ENCODE data around the gene AAGAB.

The AAGAB gene

DNA sequence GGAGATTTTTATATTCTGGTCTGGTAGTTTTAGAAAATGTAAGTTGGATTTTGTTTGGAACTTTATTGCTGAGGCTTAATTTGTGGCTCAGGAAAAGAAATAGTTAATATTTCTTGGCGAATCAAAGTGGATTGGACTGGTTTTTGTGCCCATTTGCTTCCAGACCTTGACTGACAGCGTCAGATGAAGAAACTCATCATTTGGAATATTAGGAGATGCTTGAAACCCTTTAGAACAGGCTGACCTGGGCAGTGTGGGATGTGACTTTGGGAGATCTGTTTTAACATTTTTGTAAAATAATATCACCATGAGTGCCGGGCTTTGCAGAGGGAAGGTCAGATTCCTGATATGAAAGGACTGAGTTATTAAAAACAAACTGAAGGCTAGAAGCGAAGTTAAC is 83.0 kb downstream of the AAGAB start:
- no peak overlapping the region for H3K4me3 ChIP-seq (replicated peaks; ENCODE audit: insufficient read depth, low read length)
- no peak overlapping the region for H3K27ac ChIP-seq (replicated peaks)
- no peak for TF ChIP-seq REST (IDR thresholded peaks at IDR 0.05; ENCODE audit: insufficient replicate concordance, low read depth)
- TF ChIP-seq, protein P1, sequence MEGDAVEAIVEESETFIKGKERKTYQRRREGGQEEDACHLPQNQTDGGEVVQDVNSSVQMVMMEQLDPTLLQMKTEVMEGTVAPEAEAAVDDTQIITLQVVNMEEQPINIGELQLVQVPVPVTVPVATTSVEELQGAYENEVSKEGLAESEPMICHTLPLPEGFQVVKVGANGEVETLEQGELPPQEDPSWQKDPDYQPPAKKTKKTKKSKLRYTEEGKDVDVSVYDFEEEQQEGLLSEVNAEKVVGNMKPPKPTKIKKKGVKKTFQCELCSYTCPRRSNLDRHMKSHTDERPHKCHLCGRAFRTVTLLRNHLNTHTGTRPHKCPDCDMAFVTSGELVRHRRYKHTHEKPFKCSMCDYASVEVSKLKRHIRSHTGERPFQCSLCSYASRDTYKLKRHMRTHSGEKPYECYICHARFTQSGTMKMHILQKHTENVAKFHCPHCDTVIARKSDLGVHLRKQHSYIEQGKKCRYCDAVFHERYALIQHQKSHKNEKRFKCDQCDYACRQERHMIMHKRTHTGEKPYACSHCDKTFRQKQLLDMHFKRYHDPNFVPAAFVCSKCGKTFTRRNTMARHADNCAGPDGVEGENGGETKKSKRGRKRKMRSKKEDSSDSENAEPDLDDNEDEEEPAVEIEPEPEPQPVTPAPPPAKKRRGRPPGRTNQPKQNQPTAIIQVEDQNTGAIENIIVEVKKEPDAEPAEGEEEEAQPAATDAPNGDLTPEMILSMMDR (IDR thresholded peaks at IDR 0.05; ENCODE audit: insufficient read depth, low read length) = no peak
- H3K27me3 ChIP-seq (ENCODE audit: insufficient read depth, poor library complexity, severe bottlenecking) = no peaks in the 10 kb centered on the region
- DNase-seq (ENCODE audit: low read depth in 1 of 2, low spot score in 1 of 2) = no peak

GRCh38 chr15:67170143-67170925 is 84.1 kb downstream of the AAGAB start:
- no peak for DNase-seq (ENCODE audit: low read depth in 1 of 2, low spot score in 1 of 2)
- Histone ChIP-seq H3K4me3 (replicated peaks; ENCODE audit: insufficient read depth, low read length) (no peak overlapping the region), H3K27me3 (ENCODE audit: insufficient read depth, poor library complexity, severe bottlenecking) (no peaks in the 10 kb centered on the region), H3K27ac (replicated peaks) (no peak overlapping the region)
- no peak for TF ChIP-seq SPI1 (IDR thresholded peaks at IDR 0.05; ENCODE audit: borderline replicate concordance, low read depth)
- TF ChIP-seq REST (IDR thresholded peaks at IDR 0.05; ENCODE audit: insufficient replicate concordance, low read depth) = no peak
- TF ChIP-seq, protein P1 (IDR thresholded peaks at IDR 0.05; ENCODE audit: insufficient read depth, low read length) = no peak
- TF ChIP-seq GABPA (IDR thresholded peaks at IDR 0.05; ENCODE audit: low read depth) = no peak
- TF ChIP-seq POLR2AphosphoS5 (IDR thresholded peaks at IDR 0.05; ENCODE audit: low read depth) = no peak

GRCh38 chr15:67168694-67169093 is 85.8 kb downstream of the AAGAB start:
- TF ChIP-seq SPI1 (IDR thresholded peaks at IDR 0.05; ENCODE audit: borderline replicate concordance, low read depth) = no peak
- TF ChIP-seq GABPA (IDR thresholded peaks at IDR 0.05; ENCODE audit: low read depth) = no peak
- TF ChIP-seq REST (IDR thresholded peaks at IDR 0.05; ENCODE audit: insufficient replicate concordance, low read depth) = no peak
- TF ChIP-seq, protein P1 (IDR thresholded peaks at IDR 0.05; ENCODE audit: insufficient read depth, low read length) = no peak
- no peak for TF ChIP-seq POLR2AphosphoS5 (IDR thresholded peaks at IDR 0.05; ENCODE audit: low read depth)
- DNase-seq (ENCODE audit: low read depth in 1 of 2, low spot score in 1 of 2) = no peak
- Histone ChIP-seq H3K4me3 (replicated peaks; ENCODE audit: insufficient read depth, low read length) (no peak overlapping the region), H3K27me3 (ENCODE audit: insufficient read depth, poor library complexity, severe bottlenecking) (no peaks in the 10 kb centered on the region), H3K27ac (replicated peaks) (no peak overlapping the region)

Measured in HL-60 (cell line).